ENCODE data around the gene SUPT5H.

DNA sequence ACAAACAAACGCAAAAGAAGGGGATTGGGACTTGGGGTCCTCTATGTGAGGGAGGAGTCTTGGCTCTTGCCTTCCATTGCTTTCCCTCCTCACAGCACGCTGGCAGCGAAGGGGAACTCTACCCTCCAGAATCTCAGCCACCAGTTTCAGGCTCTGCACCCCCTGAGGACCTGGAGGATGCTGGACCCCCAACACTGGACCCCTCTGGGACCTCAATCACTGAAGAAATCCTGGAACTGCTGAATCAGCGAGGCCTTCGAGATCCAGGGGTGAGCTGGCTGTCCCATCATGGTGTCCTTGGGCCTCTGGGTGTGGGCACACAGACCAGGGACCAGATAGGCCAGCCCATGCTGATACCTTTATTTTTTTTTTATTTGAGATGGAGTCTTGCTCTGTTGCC lies 23.4 kb upstream of the SUPT5H start:
- TF ChIP-seq EZH2 (IDR thresholded peaks at IDR 0.05; ENCODE audit: low read length, unreplicated experiment) (no peak), CTCF (conservative IDR thresholded peaks at IDR 0.05; ENCODE audit: low read depth, low read length) (no peak), EZH2phosphoT487 (IDR thresholded peaks at IDR 0.05; ENCODE audit: borderline replicate concordance, low read length) (no peak)
